HG03521 (cell line): ENCODE data around the gene PRSS50.
"Not testable (repeated sequence)": the region's sequence is repeated elsewhere in the genome, so short reads cannot be mapped to it uniquely, and the experiment has no call there.

Source experiments
- ATAC-seq: cut with Tn5 transposase; IDR thresholded peaks from one replicate; pipeline ENCODE4 v1.9.1; 2021; ENCODE audit warnings: mild to moderate bottlenecking, moderate library complexity; ENCODE audit not compliant: unreplicated experiment

The PRSS50 gene

DNA sequence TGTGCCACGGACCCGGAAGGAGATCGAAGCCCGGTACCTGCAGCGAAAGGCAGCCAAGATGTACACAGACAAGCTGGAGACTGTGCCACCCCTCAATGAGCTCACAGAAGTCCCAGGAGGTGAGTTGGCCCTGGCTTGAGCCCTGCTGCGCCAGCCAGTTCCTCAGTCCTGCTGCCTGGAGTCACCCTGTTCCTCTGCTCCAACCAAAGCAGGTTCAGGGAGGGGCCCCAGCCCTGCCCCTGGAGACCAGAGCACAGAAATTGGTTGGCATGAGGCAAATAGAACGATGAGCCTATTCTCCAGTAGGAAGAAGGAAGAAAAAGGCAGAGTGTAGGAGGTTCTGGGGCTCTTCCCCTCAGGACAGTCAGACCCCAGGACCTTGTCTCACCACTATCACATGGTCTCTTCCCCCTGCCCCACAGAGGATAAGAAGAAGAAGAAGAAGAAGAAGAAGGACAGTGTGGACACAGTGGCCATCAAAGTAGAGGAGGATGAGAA lies 8.5 kb downstream of the PRSS50 start:
- no peak for ATAC-seq

DNA sequence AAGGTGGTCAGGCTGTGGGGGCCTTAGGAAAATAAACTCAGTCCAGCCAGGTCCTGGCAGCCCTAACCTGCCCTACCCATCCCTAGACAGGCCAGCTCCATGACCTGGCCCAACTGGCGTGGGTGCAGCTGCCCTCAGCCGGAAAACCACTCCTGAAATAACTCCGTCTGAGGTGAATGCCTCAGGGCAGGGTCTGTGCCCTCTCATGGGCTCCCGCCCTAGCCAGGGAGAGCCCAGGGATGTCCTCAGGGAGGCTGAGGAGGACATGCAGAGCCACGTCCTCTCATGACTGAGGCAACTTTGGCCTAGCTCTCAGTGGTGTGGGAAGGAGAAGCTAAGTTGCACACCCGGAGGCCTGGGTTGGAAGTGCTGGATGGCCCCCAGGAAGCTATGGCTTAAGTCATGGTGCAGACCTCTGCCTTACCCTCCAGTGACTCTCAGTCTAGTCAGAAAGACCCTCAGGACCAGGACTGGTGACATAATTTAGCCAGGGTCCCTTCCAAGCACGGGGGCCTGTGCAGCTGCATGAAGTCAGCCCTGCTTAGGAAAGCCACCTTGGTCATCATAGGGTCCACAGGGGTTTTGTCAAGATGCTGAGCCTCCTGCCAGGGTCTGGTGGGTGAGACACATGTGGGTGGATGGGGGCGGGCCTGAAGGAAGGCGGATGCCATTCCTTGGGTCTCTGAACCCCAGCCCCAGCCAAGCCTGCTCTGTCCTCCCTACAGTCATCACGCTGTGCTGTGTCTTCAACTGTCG lies 9.1 kb downstream of the PRSS50 start:
- no peak for ATAC-seq

DNA sequence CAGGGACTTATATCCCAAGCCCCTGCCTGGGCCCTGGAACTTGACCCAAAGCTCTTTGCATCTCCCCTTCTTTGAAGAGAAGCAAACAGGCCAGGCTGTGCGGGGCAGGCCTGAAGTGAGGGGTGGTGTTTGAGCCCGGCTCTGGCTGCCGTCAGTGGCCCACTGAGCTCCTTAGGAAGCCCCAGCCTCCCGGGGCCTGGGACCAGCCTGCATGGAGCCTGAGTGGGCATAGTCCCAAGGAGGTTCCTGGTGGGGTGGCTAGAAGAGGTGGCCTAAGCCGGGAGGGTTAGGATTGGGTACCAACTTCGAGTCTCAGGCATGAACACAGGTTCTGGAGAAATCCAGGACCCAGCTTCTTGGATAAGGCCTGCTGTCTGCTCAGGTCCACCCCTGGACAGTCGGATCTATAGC lies 10.1 kb downstream of the PRSS50 start:
- no peak for ATAC-seq

DNA sequence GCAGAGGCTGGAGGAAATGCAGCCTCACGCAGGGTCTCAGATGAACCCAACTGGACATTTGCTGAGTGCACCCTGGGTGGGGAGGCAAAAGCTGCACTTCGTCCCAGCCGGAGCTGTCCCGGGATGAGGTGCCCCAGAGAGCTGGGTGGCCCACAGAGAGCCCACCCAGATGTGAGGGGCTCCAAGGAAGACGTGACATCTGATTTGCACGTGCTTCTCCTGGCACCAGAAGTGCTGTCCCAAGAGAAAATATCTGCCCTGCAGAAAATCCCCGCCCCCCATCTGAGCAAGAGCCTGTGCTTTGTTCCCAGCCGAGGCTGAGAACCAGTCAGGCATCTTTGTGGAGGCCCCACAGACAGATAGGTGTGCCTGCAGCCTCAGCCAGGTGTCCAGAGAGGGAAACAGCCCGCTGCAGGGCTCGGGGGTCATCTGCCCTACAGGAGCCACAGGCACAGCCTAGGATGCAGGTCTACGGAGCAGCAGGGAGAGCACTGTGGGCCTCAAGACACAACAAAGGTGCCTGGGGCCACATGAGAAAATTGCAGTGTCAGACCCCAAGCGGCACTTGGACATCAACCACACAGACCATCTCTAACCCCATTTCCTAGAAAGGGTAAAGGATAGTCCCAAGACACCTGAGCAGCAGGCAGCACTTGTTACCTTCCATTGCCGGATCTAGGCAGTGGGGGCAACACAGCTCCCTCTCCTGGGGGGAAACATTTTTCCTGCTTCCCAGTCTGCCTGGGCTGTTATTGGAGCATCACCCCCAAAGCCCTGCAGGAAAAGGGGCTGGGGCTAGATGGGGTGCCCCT lies 10.7 kb downstream of the PRSS50 start:
- no peak for ATAC-seq

DNA sequence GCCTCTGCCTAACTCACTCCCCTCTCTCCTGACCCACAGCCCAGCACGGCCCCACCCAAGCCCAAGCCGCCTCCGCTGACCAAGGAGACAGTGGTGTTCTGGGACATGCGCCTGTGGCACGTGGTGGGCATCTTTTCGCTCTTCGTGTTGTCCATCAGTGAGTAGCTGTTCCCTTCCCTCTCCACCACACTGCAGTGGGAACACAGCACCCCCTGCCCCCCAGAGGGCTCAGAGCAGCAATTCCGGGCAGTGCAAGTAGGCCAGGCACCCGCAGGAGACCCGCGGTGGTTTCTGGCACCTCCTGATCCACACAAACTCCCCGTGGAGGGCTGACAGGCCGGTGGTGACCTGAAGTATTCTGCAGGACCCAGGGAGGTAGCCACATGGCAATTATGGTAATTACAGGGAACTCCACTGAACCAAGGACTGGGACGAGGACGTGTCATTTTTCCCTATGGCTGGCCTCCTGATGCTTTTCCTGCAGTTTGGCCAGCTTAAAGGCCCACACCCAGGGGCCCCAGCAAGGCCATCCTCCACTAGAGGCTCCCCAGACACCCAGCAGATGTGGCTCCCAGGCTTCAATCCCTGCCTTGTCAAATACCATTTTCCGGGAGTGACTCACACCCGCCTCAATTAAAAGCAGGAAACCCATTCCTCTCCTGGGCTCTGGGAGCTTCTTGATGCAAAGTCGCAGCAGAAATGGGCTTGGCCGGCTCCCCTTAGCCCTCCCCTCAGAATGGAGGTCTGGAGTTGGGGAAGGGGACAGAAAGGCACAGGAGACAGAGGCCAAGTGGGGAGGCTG lies 11.7 kb downstream of the PRSS50 start:
- no peak for ATAC-seq

DNA sequence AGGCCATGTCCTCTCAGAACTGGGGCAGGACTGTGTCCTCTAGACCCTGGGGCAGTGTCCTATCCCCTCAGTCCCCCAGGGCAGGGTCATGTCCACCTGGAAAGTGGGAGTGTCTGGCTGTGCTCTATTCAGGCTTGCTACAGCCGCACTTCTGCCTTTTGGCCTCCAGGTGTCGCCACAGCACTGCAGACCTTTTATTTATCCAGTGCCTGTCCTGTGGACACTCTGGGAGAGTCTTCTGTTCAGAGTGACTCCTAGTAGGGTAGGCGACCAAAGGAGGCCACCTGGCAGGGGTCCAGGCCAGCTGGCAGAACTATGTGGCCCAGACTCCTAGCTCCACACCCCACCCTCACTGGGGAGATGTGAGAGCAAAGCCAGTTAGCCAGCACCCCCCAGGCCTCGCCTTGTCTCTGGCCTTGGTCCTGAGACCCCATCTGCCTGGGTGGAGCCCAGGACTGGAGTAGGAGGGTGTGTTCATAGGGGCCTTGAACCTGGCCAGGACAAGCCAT lies 12.6 kb downstream of the PRSS50 start:
- no peak for ATAC-seq

DNA sequence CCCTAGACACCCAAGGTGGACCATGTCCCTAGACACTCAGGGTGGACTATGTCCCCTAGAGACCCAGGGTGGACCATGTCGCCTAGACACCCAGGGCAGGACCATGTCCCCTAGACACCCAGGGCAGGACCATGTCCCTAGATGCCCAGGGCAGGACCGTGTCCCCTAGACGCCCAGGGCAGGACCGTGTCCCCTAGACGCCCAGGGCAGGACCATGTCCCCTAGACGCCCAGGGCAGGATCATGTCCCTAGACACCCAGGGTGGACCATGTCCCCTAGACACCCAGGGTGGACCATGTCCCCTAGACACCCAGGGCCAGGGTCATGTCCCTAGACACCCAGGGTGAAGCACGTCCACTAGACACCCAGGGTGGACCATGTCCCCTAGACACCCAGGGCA lies 13.3 kb downstream of the PRSS50 start:
- not testable (repeated sequence) for ATAC-seq

DNA sequence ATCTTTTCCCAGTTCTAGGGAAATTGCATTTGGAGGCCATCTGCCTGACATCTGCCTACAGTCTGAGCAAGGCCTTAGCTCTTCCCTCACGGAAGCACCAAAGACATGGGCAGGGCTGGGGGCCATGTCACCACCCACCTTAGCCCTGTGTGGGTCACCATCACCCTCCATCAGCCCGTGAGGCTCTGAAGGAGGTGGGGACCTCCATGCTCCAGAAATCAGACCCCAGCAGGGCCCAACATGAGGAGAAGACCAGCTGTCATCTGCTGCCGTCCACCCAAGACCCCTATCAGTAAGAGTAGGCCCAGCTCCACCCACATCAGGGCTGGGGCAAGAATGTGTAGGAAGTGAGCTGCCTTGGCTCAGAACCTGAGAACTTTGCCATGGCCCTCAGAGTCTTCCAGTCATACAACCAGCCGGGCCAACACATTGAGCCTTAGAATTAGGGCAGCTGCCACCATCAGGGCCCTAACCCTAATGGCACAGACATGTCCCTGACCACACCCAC lies 14.6 kb downstream of the PRSS50 start:
- no peak for ATAC-seq

DNA sequence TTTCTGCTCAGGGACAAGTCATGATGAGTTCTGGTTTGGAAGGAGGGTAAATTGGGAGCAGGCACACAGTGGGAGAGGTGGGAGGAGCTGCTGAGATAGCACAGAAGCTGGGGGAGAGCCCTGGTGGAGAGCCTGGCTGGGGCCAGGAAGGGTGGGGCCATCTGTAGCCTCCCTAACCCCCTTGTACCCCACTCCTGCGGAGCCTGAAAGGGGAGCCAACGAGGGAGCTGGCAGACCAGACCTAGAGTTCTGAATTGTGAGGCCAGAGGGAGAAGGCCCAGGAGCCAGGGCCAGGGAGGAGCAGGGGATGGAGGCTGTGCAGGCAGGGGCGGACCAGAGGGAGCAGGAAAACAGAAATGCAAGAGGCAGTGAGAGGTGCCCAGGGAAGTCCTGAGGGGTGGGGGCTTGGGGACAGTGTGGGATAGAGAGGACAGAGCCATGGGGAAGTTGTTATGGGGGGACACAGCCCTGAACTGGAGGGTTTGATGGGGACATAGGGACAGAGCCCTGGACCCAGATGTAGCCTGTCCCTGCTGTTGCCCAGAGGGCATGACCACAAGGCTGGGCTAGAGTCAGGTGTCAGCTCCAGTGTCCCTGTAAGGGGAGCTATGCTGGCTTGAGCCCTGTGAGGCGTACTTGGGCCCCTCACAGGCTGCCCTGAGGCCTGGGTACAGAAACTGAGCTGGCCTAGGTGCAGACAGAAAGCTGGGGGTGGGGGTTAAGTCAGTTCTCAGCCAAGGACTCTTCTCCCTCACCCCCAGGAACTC lies 15.2 kb downstream of the PRSS50 start:
- no peak for ATAC-seq

DNA sequence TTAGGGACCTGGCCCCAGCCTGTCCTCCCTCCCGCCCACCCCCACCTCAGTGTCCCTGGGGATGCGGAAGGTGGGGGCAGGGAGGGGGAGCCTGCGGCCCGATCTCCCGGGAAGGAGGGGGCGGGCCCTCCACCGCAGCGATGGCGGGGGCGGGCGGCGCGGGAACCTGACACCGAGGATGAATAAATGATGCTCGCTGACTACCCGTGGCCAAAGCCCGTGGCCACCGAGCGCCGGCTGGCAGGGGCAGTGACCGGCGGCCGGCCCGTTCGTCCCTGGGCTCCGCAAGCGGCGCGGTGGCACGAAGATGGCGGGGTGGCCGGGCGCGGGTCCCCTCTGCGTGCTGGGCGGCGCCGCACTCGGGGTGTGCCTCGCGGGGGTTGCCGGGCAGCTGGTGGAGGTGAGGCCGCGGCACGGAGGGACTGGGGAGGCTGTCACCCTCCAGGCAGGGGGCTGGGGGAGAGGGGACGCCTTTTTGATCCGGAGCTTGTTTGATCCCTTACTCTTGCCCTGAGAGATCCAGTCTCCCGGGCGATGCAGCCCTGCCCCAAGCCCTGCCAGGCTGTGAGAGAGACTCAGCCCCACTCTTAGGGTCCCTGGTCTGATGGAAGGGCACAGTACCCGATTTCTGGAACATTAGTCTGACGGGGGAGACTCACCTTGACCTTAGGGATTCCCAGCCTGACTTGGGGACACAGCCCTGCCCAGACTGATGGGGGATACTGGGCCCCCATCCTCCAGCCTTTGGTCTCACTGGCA lies 16.3 kb downstream of the PRSS50 start, which contains the start of gene TMIE:
Gene TMIE, plus strand, starts transcription at position 212 of the 759 bp plus-strand sequence. Its CDS starts 96 bp downstream, at position 308.
- no peak for ATAC-seq

DNA sequence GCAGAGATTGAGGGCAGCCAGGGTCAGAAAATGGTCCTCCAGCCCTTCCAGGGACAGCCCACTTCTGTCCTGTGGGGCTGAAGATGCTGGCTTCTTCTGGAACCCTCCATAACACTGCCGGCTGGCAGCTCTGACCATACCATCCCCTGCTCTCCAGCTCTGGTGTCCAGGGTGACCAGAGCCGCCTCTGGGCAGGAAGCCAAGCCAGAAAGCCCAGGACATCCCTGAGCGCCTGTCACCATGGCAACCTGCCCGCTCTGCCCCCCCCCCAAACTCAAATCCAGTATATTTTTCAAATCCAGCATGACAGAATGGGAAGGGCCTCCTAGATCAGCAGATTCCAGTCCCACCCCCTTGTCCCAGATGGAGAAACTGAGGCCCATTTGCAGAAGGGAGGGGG lies 16.9 kb downstream of the PRSS50 start:
- ATAC-seq: no peak

DNA sequence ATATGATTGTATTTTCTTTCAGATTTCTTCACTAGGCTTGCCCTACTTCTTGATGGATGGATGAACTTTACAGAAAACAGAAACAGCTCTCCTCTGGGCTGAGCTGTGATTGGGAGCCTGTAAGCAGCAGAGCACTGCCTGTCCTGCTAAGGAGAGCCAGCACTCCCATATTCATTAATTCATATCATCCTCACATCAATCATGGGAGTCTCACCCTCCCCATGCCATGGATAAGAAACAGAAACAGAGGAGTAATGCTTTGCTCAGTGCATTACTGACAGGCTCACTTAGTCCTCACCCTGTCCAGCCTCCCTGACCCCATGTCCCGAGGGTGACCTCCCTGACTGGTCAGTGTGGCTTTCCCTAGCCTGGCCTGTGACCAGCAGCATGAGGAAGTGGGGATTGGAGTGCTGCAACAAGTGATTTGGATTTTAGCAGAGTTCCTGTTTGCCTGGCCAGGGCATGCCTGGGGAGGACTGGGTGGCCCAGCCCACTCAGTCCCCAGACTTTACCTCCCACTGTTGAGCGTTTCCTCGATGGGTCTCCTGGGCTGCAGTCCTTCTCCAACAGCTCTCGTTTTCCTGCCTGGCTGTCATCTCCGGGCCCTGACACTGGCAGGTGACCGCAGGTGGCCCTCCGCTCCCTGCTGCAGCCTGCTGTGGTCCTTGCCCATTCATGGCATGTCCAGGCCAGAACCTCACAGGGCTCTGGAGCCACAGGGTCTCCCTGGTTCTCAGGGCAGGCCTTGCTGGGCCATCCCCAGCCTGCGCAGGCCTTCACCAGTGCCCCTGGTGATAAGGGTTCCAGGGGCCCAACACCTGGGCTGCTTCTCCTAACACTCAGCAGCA lies 17.8 kb downstream of the PRSS50 start:
- no peak for ATAC-seq

DNA sequence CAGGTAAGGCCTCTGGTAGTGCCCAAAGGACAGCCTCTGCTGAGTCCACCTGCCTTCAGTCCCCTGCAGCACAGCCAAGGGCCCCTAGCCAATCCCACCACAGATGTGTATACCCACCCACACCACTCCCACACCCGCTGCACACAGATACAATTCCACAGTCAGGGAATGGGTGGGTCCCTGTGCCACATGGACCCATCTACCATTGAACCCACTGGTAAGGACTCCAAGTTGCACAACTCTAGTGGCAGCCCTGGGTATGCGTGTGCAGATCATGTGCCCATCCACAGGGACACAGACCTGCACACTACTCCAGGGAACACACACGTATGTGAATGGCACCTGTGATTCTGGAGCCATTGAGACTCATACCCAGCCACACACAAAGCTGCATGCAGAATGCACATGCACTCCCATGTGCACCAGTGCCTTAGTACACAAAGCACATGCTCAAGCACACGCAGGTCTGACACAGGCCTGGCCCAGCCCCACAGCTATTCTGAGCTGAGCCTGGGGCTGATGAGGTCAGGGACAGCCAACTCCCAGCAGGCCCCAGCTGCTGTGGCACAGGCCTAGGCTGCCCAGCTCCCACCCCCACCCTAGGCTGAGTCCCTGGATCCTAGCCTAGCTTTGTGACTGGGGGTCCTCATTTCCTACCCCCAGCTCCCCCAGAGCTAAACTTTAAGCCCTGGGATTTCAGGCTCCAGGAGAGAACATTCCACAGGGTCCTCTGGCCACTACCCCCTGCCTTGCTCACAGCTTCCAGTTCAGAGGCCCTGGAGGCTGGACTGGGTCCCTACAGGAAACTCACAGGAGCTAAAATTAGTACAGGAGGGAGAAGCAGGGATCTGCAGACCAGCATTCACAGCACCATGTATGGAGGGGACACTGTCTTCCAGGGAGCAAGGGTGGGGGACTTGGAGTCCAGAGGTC lies 21.4 kb downstream of the PRSS50 start:
- ATAC-seq: no peak

DNA sequence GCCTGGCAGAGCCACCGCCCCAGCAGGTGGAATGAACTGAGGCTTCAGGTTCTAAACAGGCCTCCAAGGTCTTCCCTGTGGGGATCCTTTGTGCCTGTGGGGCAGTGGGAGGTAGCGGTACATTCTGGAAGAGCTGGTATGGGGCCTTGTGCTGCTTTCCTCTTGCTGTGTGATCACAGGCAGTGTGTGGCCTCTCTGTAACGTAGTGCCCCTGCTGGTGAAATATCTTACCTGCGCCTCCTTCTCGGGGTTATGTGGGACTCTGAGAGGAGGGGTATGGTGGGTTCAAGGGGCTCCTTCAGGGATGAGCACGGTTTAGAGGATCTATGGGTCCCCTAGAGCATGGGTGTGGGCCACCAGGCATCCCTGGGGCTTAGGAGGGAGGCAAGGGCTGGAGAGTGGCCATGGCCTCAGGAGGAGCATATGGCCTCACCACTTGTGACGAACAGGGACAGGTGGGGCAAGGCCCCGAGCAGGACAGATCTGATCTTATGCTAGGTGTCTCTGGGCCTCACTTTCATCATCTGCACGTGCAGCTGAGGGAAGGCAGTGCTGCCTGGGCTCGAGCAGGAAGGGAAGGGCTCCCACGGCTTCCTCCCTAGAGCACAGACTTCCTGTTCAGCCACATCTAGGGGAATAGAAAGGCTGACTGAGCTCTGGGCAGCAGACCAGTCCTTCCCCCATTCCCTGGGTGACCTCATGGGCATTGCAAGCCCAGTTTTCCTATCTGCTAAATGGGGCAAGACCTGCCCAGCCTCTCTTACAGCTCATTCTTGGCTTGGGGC lies 22.3 kb downstream of the PRSS50 start:
- no peak for ATAC-seq

DNA sequence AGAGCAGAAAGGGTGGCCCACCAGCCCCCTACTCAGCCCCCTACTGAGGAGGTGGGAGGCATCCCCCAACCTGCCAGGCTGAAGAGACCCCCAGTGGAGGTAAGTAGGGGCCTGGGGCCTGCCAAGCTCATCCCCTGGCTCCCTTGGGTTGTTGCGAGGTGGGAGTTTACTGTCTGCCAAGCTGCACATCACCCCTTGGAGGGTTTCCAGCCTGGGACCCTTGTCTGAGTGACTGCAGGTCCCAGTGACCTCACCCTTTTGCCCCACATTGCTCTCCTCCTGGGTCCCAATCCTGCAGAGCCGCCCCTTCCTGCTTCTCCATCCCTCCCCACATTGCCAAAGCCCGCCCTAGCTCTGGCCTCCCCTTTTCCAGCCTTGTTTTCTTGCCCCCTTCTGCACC lies 23.1 kb downstream of the PRSS50 start:
- no peak for ATAC-seq

DNA sequence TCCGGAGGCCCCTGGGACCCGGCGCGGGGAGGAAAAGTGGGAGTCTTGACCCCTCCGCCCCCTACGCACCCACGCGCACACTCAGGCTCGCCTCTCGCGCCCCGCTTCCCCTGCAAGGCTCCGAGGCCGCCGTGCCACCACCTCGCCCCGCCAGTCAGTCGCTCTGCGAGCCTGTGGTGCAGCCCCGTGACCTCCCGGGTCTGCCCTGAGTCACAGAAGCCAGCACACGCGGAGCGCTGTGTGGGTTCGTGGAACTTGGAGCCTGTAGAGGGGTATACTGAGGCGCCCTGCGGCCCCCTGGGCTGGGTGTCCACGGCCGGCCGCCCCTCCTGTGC lies 23.8 kb downstream of the PRSS50 start:
- no peak for ATAC-seq
